ENCODE measurements around the gene ATIC.

Gene ATIC

GRCh38 chr2:215382011-215382410, 70.2 kb downstream of the ATIC start:
- Histone ChIP-seq H3K27ac (ENCODE audit: low read depth in 2 of 2, low read length in 2 of 2) (no peak overlapping the region), H3K36me3 (ENCODE audit: control insufficient read depth in 2 of 2, insufficient read depth in 2 of 2, low read length in 2 of 2) (peaks cover 0 to 6% of the 10 kb centered on the region in 2 donors), H3K4me1 (ENCODE audit: control insufficient read depth in 2 of 2, insufficient read depth in 2 of 2, low read length in 2 of 2) (no peaks in the 10 kb centered on the region), H3K27me3 (ENCODE audit: control insufficient read depth in 2 of 2, insufficient read depth in 2 of 2, low read length in 2 of 2) (no peaks in the 10 kb centered on the region), H3K9me3 (ENCODE audit: control insufficient read depth in 2 of 2, low read length in 2 of 2) (no peaks in the 10 kb centered on the region), H3K9ac (ENCODE audit: low read depth in 1 of 2, low read length in 2 of 2) (no peak overlapping the region), H3K4me3 (ENCODE audit: low read length in 2 of 2) (no peak overlapping the region)

GRCh38 chr2:215382480-215382879, 70.6 kb downstream of the ATIC start:
- no peak overlapping the region for H3K27ac ChIP-seq (ENCODE audit: low read depth in 2 of 2, low read length in 2 of 2)
- H3K9ac ChIP-seq (ENCODE audit: low read depth in 1 of 2, low read length in 2 of 2): no peak overlapping the region
- H3K4me3 ChIP-seq (ENCODE audit: low read length in 2 of 2): no peak overlapping the region
- no peaks in the 10 kb centered on the region for H3K27me3 ChIP-seq (ENCODE audit: control insufficient read depth in 2 of 2, insufficient read depth in 2 of 2, low read length in 2 of 2)
- peaks cover 0 to 6% of the 10 kb centered on the region in 2 donors for H3K36me3 ChIP-seq (ENCODE audit: control insufficient read depth in 2 of 2, insufficient read depth in 2 of 2, low read length in 2 of 2)
- no peaks in the 10 kb centered on the region for H3K4me1 ChIP-seq (ENCODE audit: control insufficient read depth in 2 of 2, insufficient read depth in 2 of 2, low read length in 2 of 2)
- H3K9me3 ChIP-seq (ENCODE audit: control insufficient read depth in 2 of 2, low read length in 2 of 2): no peaks in the 10 kb centered on the region

- peaks cover 0 to 6% of the 10 kb centered on the region in 2 donors for H3K36me3 ChIP-seq (ENCODE audit: control insufficient read depth in 2 of 2, insufficient read depth in 2 of 2, low read length in 2 of 2)
- H3K9ac ChIP-seq (ENCODE audit: low read depth in 1 of 2, low read length in 2 of 2): no peak overlapping the region
- no peak overlapping the region for H3K27ac ChIP-seq (ENCODE audit: low read depth in 2 of 2, low read length in 2 of 2)
- no peak overlapping the region for H3K4me3 ChIP-seq (ENCODE audit: low read length in 2 of 2)
- H3K27me3 ChIP-seq (ENCODE audit: control insufficient read depth in 2 of 2, insufficient read depth in 2 of 2, low read length in 2 of 2): no peaks in the 10 kb centered on the region
- no peaks in the 10 kb centered on the region for H3K4me1 ChIP-seq (ENCODE audit: control insufficient read depth in 2 of 2, insufficient read depth in 2 of 2, low read length in 2 of 2)
- H3K9me3 ChIP-seq (ENCODE audit: control insufficient read depth in 2 of 2, low read length in 2 of 2): no peaks in the 10 kb centered on the region
Observed at GRCh38 chr2:215383652-215384279, 71.9 kb downstream of the ATIC start.

- H3K9me3 ChIP-seq (ENCODE audit: control insufficient read depth in 2 of 2, low read length in 2 of 2): no peaks in the 10 kb centered on the region
- peaks cover 0 to 4% of the 10 kb centered on the region in 2 donors for H3K36me3 ChIP-seq (ENCODE audit: control insufficient read depth in 2 of 2, insufficient read depth in 2 of 2, low read length in 2 of 2)
- H3K27ac ChIP-seq (ENCODE audit: low read depth in 2 of 2, low read length in 2 of 2): no peak overlapping the region
Observed at GRCh38 chr2:215384710-215385109, 72.9 kb downstream of the ATIC start.

GRCh38 chr2:215386566-215386965, 74.7 kb downstream of the ATIC start:
- peaks cover 0 to 4% of the 10 kb centered on the region in 2 donors for H3K36me3 ChIP-seq (ENCODE audit: control insufficient read depth in 2 of 2, insufficient read depth in 2 of 2, low read length in 2 of 2)
- no peak overlapping the region for H3K9ac ChIP-seq (ENCODE audit: low read depth in 1 of 2, low read length in 2 of 2)
- no peak overlapping the region for H3K4me3 ChIP-seq (ENCODE audit: low read length in 2 of 2)
- no peak overlapping the region for H3K27ac ChIP-seq (ENCODE audit: low read depth in 2 of 2, low read length in 2 of 2)
- H3K27me3 ChIP-seq (ENCODE audit: control insufficient read depth in 2 of 2, insufficient read depth in 2 of 2, low read length in 2 of 2): no peaks in the 10 kb centered on the region
- no peaks in the 10 kb centered on the region for H3K9me3 ChIP-seq (ENCODE audit: control insufficient read depth in 2 of 2, low read length in 2 of 2)
- H3K4me1 ChIP-seq (ENCODE audit: control insufficient read depth in 2 of 2, insufficient read depth in 2 of 2, low read length in 2 of 2): no peaks in the 10 kb centered on the region

More at GRCh38 chr2:215384710-215385109, 72.9 kb downstream of the ATIC start:
- Histone ChIP-seq H3K9ac (ENCODE audit: low read depth in 1 of 2, low read length in 2 of 2) (no peak overlapping the region), H3K4me3 (ENCODE audit: low read length in 2 of 2) (no peak overlapping the region), H3K4me1 (ENCODE audit: control insufficient read depth in 2 of 2, insufficient read depth in 2 of 2, low read length in 2 of 2) (no peaks in the 10 kb centered on the region), H3K27me3 (ENCODE audit: control insufficient read depth in 2 of 2, insufficient read depth in 2 of 2, low read length in 2 of 2) (no peaks in the 10 kb centered on the region)

- Histone ChIP-seq H3K9me3 (ENCODE audit: control insufficient read depth in 2 of 2, low read length in 2 of 2) (no peaks in the 10 kb centered on the region), H3K9ac (ENCODE audit: low read depth in 1 of 2, low read length in 2 of 2) (no peak overlapping the region), H3K4me3 (ENCODE audit: low read length in 2 of 2) (no peak overlapping the region), H3K27me3 (ENCODE audit: control insufficient read depth in 2 of 2, insufficient read depth in 2 of 2, low read length in 2 of 2) (no peaks in the 10 kb centered on the region), H3K27ac (ENCODE audit: low read depth in 2 of 2, low read length in 2 of 2) (no peak overlapping the region), H3K36me3 (ENCODE audit: control insufficient read depth in 2 of 2, insufficient read depth in 2 of 2, low read length in 2 of 2) (no peaks in the 10 kb centered on the region), H3K4me1 (ENCODE audit: control insufficient read depth in 2 of 2, insufficient read depth in 2 of 2, low read length in 2 of 2) (no peaks in the 10 kb centered on the region)
Observed at GRCh38 chr2:215388002-215388728, 76.3 kb downstream of the ATIC start.

GRCh38 chr2:215390550-215390913, 78.7 kb downstream of the ATIC start:
- no peak overlapping the region for H3K27ac ChIP-seq (ENCODE audit: low read depth in 2 of 2, low read length in 2 of 2)
- no peak overlapping the region for H3K9ac ChIP-seq (ENCODE audit: low read depth in 1 of 2, low read length in 2 of 2)
- H3K4me1 ChIP-seq (ENCODE audit: control insufficient read depth in 2 of 2, insufficient read depth in 2 of 2, low read length in 2 of 2): no peaks in the 10 kb centered on the region
- H3K27me3 ChIP-seq (ENCODE audit: control insufficient read depth in 2 of 2, insufficient read depth in 2 of 2, low read length in 2 of 2): no peaks in the 10 kb centered on the region
- H3K9me3 ChIP-seq (ENCODE audit: control insufficient read depth in 2 of 2, low read length in 2 of 2): no peaks in the 10 kb centered on the region
- no peak overlapping the region for H3K4me3 ChIP-seq (ENCODE audit: low read length in 2 of 2)
- no peaks in the 10 kb centered on the region for H3K36me3 ChIP-seq (ENCODE audit: control insufficient read depth in 2 of 2, insufficient read depth in 2 of 2, low read length in 2 of 2)

GRCh38 chr2:215391531-215391930, 79.7 kb downstream of the ATIC start:
- no peak overlapping the region for H3K9ac ChIP-seq (ENCODE audit: low read depth in 1 of 2, low read length in 2 of 2)
- H3K9me3 ChIP-seq (ENCODE audit: control insufficient read depth in 2 of 2, low read length in 2 of 2): no peaks in the 10 kb centered on the region
- no peaks in the 10 kb centered on the region for H3K4me1 ChIP-seq (ENCODE audit: control insufficient read depth in 2 of 2, insufficient read depth in 2 of 2, low read length in 2 of 2)
- no peak overlapping the region for H3K4me3 ChIP-seq (ENCODE audit: low read length in 2 of 2)
- no peaks in the 10 kb centered on the region for H3K27me3 ChIP-seq (ENCODE audit: control insufficient read depth in 2 of 2, insufficient read depth in 2 of 2, low read length in 2 of 2)
- H3K36me3 ChIP-seq (ENCODE audit: control insufficient read depth in 2 of 2, insufficient read depth in 2 of 2, low read length in 2 of 2): no peaks in the 10 kb centered on the region
- no peak overlapping the region for H3K27ac ChIP-seq (ENCODE audit: low read depth in 2 of 2, low read length in 2 of 2)

GRCh38 chr2:215392164-215392563, 80.3 kb downstream of the ATIC start:
- no peak overlapping the region for H3K9ac ChIP-seq (ENCODE audit: low read depth in 1 of 2, low read length in 2 of 2)
- no peaks in the 10 kb centered on the region for H3K36me3 ChIP-seq (ENCODE audit: control insufficient read depth in 2 of 2, insufficient read depth in 2 of 2, low read length in 2 of 2)
- H3K4me1 ChIP-seq (ENCODE audit: control insufficient read depth in 2 of 2, insufficient read depth in 2 of 2, low read length in 2 of 2): no peaks in the 10 kb centered on the region
- no peaks in the 10 kb centered on the region for H3K27me3 ChIP-seq (ENCODE audit: control insufficient read depth in 2 of 2, insufficient read depth in 2 of 2, low read length in 2 of 2)
- H3K4me3 ChIP-seq (ENCODE audit: low read length in 2 of 2): no peak overlapping the region
- no peak overlapping the region for H3K27ac ChIP-seq (ENCODE audit: low read depth in 2 of 2, low read length in 2 of 2)
- no peaks in the 10 kb centered on the region for H3K9me3 ChIP-seq (ENCODE audit: control insufficient read depth in 2 of 2, low read length in 2 of 2)

GRCh38 chr2:215392687-215393270, 80.9 kb downstream of the ATIC start:
- no peaks in the 10 kb centered on the region for H3K36me3 ChIP-seq (ENCODE audit: control insufficient read depth in 2 of 2, insufficient read depth in 2 of 2, low read length in 2 of 2)
- H3K4me1 ChIP-seq (ENCODE audit: control insufficient read depth in 2 of 2, insufficient read depth in 2 of 2, low read length in 2 of 2): no peaks in the 10 kb centered on the region
- no peaks in the 10 kb centered on the region for H3K9me3 ChIP-seq (ENCODE audit: control insufficient read depth in 2 of 2, low read length in 2 of 2)
- no peak overlapping the region for H3K9ac ChIP-seq (ENCODE audit: low read depth in 1 of 2, low read length in 2 of 2)
- H3K27me3 ChIP-seq (ENCODE audit: control insufficient read depth in 2 of 2, insufficient read depth in 2 of 2, low read length in 2 of 2): no peaks in the 10 kb centered on the region
- H3K4me3 ChIP-seq (ENCODE audit: low read length in 2 of 2): no peak overlapping the region
- H3K27ac ChIP-seq (ENCODE audit: low read depth in 2 of 2, low read length in 2 of 2): no peak overlapping the region
